Measurements from ENCODE around the gene PFN3.
"Not testable (repeated sequence)": the region's sequence is repeated elsewhere in the genome, so short reads cannot be mapped to it uniquely, and the experiment has no call there.

PFN3 gene

DNA sequence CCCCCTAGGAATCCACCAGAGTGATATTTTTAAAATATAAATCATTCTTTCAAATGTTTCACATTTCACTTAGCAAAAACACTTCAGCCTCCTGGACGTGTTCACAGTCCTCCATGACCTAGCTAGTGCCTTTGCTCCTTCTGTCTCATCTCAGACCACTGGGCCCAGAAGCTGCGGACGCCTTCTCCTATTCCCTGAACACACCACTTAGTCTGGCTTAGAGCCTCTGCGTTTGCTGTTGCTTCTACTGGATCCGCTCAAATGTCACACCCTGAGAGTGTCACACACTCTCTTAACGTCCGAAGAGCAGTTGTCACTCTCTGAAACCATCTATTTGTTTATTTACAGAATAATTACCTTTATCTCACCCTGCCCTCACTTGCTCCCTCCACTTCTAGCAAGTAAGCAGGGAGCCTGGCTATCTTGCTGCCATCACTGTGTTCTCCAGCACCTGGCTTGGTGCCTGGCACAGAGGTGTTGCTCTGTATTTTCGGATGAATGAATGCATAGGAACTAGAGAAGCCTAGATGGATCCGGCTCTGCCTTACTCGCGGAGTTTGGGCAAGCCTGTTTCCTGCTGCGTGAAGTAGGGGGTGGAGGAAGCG, 24.8 kb upstream of the PFN3 start:
- no peak for DNase-seq

- no peak for DNase-seq
These were observed 23.2 kb upstream of the PFN3 start for GRCh38 chr5:177423671-177424070.

DNA sequence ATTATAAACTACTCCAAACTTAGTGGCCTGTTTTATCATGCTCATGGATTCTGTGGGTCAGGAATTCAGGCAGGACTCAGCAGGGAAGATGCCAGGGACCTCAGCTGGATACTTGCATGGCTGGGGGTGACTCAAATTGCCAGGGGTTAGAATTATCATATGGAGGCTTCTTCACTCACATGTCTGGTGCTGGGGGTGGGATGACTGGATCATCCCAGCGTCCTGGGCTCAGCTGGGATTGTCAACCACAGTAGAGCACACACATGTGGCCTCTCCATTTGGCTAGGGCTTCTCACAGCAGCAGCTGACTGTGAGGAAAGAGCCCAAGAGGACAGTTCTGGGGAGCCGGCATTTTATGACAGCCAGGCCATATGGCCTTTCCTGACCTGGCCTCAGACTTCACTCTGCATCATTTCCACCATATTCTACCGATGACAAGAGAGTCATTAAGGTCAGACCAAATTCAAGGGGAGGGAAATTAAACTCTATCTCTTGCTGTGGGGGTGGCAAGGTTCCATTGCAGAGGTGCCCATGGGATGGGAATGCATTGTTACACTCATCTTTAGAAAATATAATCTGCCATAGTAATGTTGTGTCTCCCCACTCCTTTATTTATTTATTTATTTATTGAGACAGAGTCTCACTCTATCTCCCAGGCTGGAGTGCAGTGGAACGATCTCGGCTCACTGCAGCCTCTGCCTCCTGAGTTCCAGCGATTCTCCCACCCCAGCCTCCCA, 20.8 kb upstream of the PFN3 start:
- DNase-seq: no peak

GRCh38 chr5:177420472-177420871, 20.0 kb upstream of the PFN3 start:
- not testable (repeated sequence) for DNase-seq

DNA sequence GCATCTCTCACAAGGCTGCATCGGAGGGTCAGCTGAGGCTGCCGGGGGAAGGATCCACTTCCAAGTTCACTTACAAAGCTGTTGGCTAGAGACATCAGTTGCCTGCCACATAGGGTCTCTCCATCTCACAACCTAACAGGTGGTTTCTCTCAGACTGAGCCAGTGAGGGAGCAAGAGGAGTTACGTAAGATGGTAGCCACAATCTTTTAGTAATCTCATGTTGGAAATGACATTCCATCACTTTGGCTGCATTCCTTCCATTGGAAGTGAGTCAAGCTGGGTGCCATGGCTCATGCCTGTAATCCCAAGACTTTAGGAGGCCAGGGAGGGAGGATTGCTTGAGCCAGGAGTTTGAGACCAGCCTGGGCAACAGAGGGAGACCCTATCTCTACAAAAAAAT, 18.6 kb upstream of the PFN3 start:
- no peak for DNase-seq

GRCh38 chr5:177417081-177417480, 16.6 kb upstream of the PFN3 start:
- DNase-seq: not testable (repeated sequence)

DNA sequence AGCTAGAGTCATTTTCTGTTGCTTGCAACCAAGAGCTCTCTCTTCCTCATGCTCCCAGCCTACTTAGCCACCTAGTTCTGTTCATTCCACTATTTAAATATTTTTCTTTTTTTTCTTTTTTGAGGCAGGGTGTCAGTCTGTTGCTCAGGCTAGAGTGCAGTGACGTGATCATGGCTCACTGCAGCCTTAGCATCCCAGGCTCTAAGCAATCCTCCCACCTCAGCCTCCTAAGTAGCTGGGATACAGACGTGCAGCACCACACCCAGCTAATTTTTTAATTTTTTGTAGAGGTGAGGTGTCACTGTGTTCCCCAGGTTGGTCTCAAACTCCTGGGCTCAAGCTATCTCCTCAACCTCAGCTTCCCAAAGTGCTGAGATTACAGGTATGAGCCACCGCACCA, 14.0 kb upstream of the PFN3 start:
- no peak for DNase-seq

GRCh38 chr5:177412603-177413233, 12.3 kb upstream of the PFN3 start:
- DNase-seq: no peak

GRCh38 chr5:177410575-177410974, 10.1 kb upstream of the PFN3 start:
- no peak for DNase-seq

DNA sequence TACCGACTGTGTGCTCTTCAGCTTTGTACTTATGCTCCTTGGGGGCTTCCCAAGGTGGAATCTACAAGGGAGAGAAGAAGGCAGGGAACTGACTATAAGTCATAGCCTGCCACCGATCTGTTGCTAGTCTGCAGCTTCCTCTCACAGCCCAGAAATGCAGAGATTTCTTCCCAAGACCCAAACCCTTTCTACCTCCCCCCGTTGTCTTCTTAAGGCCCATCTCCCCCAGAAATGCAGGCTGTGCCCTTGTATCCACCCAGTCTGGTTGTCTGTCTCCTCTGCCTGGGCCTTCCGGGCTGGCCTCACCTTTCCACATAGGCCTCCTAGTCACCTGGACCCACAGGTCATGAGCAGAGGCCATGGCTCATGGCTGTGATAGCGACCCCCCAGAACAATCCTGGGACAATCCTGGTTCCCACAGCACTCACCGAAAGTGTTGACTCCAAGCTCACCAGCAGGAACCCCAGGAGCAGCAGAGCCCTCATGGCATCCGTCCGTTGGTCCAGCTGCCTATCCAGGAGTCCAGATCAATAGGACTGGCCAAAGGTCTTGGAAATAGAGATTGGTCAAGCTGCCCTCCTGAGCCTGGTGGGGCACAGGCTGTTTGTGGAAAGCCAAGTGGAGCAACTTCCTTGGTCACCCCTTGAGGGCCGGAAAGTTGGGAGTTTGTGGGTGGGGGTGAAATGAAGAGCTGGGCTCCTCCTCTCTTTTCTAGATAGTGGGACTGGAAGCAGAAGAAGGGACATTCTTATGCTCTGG, 8.8 kb upstream of the PFN3 start, which contains the start of gene F12:
F12 (minus strand) TSS at position 522 of the 759 bp plus-strand sequence; CDS start at position 485, 37 bp downstream.
- no peak for DNase-seq

- no peak for DNase-seq
These were observed 5.3 kb upstream of the PFN3 start for GRCh38 chr5:177405805-177406204.

- no peak for DNase-seq
These were observed 4.9 kb upstream of the PFN3 start for GRCh38 chr5:177405312-177405711.

DNA sequence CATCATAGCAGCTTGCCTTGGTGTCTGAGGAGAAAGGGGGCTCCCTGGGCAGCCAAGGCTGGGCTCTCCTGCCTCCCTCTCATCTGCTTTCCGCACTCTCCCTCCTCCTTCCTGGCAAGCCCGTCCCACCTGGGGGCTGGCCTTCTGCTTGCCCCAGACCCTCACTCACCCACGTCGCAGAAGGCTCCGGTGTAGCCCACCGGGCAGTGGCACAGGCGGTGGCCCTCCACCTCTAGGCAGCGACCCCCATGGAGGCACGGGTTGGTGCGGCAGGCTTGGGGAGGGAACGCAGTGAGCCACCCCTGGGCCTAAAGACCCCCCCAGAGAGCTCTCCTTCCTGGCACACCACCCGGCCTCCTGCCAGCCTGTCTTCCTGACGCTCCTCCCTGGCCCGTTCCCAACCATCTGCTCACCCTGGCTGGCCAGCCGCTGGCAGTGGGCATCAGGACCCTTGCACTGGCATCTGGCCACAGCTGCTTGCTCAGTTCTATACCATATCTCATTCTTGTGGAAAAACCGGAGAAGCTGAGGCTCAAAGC, 4.2 kb upstream of the PFN3 start:
- peak in 1 of 2 experiments; percentile 29 for DNase-seq

- peak; percentile 56 to 78 for DNase-seq
These were observed 3.6 kb upstream of the PFN3 start for GRCh38 chr5:177403792-177404640.

DNA sequence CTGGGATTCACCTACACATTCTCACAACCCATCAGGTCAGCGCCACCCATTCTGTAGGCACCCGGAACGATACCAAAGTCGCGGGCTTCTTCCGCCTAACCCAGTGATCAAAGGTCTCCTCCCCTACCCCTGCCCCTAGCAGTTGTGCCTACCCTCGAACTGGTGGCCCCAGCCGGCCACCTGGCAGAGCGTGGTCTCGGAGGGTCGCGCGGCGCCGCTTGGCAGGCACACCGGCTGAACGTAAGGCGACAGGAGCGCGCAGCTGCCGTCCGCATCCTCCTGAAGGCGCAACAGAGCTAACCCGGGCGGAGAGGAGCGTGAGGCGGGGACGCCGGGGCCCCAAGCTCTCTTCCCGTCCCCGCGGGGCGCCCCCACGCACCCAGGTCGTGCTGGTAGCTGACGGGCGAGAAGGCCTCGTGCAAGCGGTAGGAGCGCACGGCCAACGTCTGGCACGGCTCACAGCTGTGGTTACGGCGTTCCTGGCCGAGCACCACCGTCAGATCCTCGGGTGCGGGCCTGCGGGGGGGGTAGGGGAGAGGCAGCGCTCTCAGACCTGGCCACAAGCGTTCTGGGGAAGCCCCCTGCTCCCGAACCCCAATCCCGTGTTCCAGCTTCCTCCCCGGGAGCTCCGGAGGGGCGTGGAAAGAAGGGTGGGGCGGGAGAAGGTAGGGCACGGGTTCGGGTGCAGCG, 2.8 kb upstream of the PFN3 start:
- DNase-seq: peak in 1 of 2 experiments; percentile 49

GRCh38 chr5:177402271-177403043, 2.0 kb upstream of the PFN3 start:
- peak; percentile 89 to 95 for DNase-seq

GRCh38 chr5:177397875-177398390, 2.5 kb downstream of the PFN3 start:
- DNase-seq: no peak

- DNase-seq: no peak
These were observed 3.7 kb downstream of the PFN3 start for GRCh38 chr5:177396807-177397206.

DNA sequence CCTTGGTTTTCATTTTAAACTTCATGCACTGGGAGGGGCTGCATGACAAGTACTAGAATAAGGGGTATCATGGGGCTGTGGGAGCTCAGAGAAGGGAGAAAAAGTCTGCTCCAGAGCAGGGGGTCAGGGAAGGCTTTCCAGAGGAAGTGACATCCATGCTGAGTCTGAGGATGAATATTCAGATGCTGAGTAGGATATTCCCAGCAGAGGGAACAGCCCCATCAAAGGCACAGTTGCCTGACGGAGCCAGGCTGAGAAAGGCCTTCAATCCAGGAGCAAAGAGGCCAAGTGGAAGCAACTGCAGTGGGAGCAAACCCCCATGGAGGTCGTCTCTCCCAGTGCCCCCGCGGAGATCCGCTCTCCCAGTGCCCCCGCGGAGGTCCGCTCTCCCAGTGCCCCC, 4.4 kb downstream of the PFN3 start:
- DNase-seq: no peak

GRCh38 chr5:177393990-177394389, 6.5 kb downstream of the PFN3 start:
- DNase-seq: no peak
